ENCODE measurements around the gene KRTAP10-6. TPM values are rescaled to one million over a fixed set of nuclear protein-coding genes. Genes with fewer than 3 reads are reported as not detected.

Gene KRTAP10-6
- total RNA-seq, 1 donor from 2014 or later: not detected

DNA sequence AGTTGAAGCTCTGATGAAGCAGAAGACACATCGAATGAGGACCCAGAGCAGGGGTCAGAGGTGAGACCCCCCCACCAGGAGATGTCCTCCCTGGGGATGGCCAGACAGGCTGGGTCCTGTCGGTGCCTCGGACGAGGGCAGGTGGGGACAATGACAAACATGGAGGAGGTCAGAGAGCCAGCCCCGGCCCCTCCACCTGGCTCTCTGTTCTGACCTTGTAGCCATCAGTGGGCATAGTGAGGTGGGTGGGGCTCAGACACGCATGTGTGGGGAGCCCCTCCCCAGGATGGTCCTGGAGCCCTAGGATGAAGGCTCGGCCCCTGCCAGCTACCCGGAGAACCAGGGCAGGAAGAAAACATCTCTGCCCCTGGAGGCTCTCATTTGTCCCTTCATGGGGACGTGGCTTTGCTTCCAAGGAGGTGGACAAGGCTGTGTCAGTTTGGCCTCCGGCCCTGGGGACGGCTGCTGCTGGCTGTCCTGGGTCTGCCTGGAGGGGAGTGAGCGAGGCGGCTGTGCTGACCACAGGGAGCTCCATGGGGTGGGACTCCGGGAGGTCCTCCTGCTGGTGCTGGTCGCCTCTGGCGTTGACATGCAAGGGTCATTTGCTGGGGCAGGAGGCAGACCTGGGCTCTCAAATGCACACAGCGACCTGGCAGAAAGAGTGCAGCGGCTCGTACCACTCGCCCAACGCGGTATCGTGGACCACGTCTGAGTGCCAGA, 2.6 kb downstream of the KRTAP10-6 start:
- H3K27me3 Mint-ChIP-seq (ENCODE audit: low read depth): peaks cover 65% of the 10 kb centered on the region
- TF ChIP-seq, protein P1, sequence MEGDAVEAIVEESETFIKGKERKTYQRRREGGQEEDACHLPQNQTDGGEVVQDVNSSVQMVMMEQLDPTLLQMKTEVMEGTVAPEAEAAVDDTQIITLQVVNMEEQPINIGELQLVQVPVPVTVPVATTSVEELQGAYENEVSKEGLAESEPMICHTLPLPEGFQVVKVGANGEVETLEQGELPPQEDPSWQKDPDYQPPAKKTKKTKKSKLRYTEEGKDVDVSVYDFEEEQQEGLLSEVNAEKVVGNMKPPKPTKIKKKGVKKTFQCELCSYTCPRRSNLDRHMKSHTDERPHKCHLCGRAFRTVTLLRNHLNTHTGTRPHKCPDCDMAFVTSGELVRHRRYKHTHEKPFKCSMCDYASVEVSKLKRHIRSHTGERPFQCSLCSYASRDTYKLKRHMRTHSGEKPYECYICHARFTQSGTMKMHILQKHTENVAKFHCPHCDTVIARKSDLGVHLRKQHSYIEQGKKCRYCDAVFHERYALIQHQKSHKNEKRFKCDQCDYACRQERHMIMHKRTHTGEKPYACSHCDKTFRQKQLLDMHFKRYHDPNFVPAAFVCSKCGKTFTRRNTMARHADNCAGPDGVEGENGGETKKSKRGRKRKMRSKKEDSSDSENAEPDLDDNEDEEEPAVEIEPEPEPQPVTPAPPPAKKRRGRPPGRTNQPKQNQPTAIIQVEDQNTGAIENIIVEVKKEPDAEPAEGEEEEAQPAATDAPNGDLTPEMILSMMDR (IDR thresholded peaks at IDR 0.05): no peak
- no peak overlapping the region for H3K27ac Mint-ChIP-seq (ENCODE audit: unreplicated experiment)
- no peak overlapping the region for H3K4me3 Mint-ChIP-seq (ENCODE audit: unreplicated experiment)
- H3K9me3 Mint-ChIP-seq (ENCODE audit: low read depth): peaks cover 17% of the 10 kb centered on the region
- no peaks in the 10 kb centered on the region for H3K36me3 Mint-ChIP-seq (ENCODE audit: low read depth)
- peaks cover 6% of the 10 kb centered on the region for H3K4me1 Mint-ChIP-seq (ENCODE audit: low read depth)
- no peak for DNase-seq (ENCODE audit: low spot score)

DNA sequence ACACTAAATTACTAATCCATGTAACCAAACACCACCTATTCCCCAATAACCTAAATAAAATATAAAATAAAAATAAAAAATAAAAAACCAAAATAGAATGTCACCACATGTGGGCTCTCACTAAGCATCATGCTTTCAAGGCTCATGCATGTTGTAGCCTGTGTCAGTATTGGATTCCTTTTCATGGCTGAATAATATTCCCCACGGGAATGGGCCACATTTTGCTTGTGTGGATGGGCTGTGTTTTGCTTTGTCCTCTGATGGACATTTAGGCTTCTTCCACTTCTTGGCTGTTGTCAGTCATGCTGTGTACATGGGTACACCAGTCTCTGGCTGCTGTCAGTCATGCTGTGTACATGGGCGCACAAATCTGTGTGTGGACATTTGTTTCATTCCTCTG, 3.2 kb downstream of the KRTAP10-6 start:
- Mint-ChIP-seq H3K9me3 (ENCODE audit: low read depth) (peaks cover 17% of the 10 kb centered on the region), H3K4me1 (ENCODE audit: low read depth) (peaks cover 6% of the 10 kb centered on the region), H3K27ac (ENCODE audit: unreplicated experiment) (no peak overlapping the region)

GRCh38 chr21:44585892-44586291, 6.4 kb downstream of the KRTAP10-6 start:
- H3K36me3 Mint-ChIP-seq (ENCODE audit: low read depth): peaks cover 2% of the 10 kb centered on the region
- no peak overlapping the region for H3K27ac Mint-ChIP-seq (ENCODE audit: unreplicated experiment)
- TF ChIP-seq, protein P1 (IDR thresholded peaks at IDR 0.05): no peak
- peaks cover 23% of the 10 kb centered on the region for H3K9me3 Mint-ChIP-seq (ENCODE audit: low read depth)
- H3K4me3 Mint-ChIP-seq (ENCODE audit: unreplicated experiment): no peak overlapping the region
- H3K4me1 Mint-ChIP-seq (ENCODE audit: low read depth): peaks cover 9% of the 10 kb centered on the region
- peaks cover 59% of the 10 kb centered on the region for H3K27me3 Mint-ChIP-seq (ENCODE audit: low read depth)
- DNase-seq (ENCODE audit: low spot score): no peak

More for the DNA sequence above, 3.2 kb downstream of the KRTAP10-6 start:
- no peaks in the 10 kb centered on the region for H3K36me3 Mint-ChIP-seq (ENCODE audit: low read depth)
- DNase-seq (ENCODE audit: low spot score): no peak
- no peak overlapping the region for H3K4me3 Mint-ChIP-seq (ENCODE audit: unreplicated experiment)
- TF ChIP-seq, protein P1 (IDR thresholded peaks at IDR 0.05): no peak
- H3K27me3 Mint-ChIP-seq (ENCODE audit: low read depth): peaks cover 65% of the 10 kb centered on the region

GRCh38 chr21:44583800-44584147, 8.5 kb downstream of the KRTAP10-6 start:
- no peak for DNase-seq (ENCODE audit: low spot score)
- H3K4me3 Mint-ChIP-seq (ENCODE audit: unreplicated experiment): no peak overlapping the region
- peaks cover 5% of the 10 kb centered on the region for H3K36me3 Mint-ChIP-seq (ENCODE audit: low read depth)
- H3K27me3 Mint-ChIP-seq (ENCODE audit: low read depth): peaks cover 60% of the 10 kb centered on the region
- H3K9me3 Mint-ChIP-seq (ENCODE audit: low read depth): peaks cover 23% of the 10 kb centered on the region
- H3K27ac Mint-ChIP-seq (ENCODE audit: unreplicated experiment): no peak overlapping the region
- TF ChIP-seq, protein P1 (IDR thresholded peaks at IDR 0.05): no peak
- H3K4me1 Mint-ChIP-seq (ENCODE audit: low read depth): peaks cover 9% of the 10 kb centered on the region

GRCh38 chr21:44583089-44583799, 9.1 kb downstream of the KRTAP10-6 start:
- DNase-seq (ENCODE audit: low spot score): no peak
- H3K4me3 Mint-ChIP-seq (ENCODE audit: unreplicated experiment): no peak overlapping the region
- TF ChIP-seq, protein P1 (IDR thresholded peaks at IDR 0.05): no peak
- peak overlapping the region; percentile 14 for H3K27ac Mint-ChIP-seq (ENCODE audit: unreplicated experiment)
- H3K4me1 Mint-ChIP-seq (ENCODE audit: low read depth): peaks cover 9% of the 10 kb centered on the region
- H3K9me3 Mint-ChIP-seq (ENCODE audit: low read depth): peaks cover 22% of the 10 kb centered on the region
- peaks cover 5% of the 10 kb centered on the region for H3K36me3 Mint-ChIP-seq (ENCODE audit: low read depth)
- H3K27me3 Mint-ChIP-seq (ENCODE audit: low read depth): peaks cover 58% of the 10 kb centered on the region
